GM19328 (cell line): ENCODE data around the gene GPA33.
A peak's percentile ranks its signal among the peaks of the same experiment; 100 is the strongest.
"Not testable (repeated sequence)": the region's sequence is repeated elsewhere in the genome, so short reads cannot be mapped to it uniquely, and the experiment has no call there.

Experiments
- ATAC-seq: cut with Tn5 transposase; IDR thresholded peaks from one replicate; pipeline ENCODE4 v1.9.1; 2021; ENCODE audit warnings: mild to moderate bottlenecking, moderate library complexity; ENCODE audit not compliant: unreplicated experiment

Gene GPA33

GRCh38 chr1:167059045-167059808 lies 30.9 kb downstream of the GPA33 start:
- ATAC-seq = no peak

GRCh38 chr1:167057241-167057688 lies 32.9 kb downstream of the GPA33 start:
- ATAC-seq = peak; percentile 57

- ATAC-seq = no peak
Observed at GRCh38 chr1:167056529-167057231, 33.5 kb downstream of the GPA33 start.

GRCh38 chr1:167054946-167055630 lies 35.1 kb downstream of the GPA33 start:
- ATAC-seq = no peak

GRCh38 chr1:167054531-167054930 lies 35.6 kb downstream of the GPA33 start:
- no peak for ATAC-seq

- ATAC-seq = no peak
Observed at GRCh38 chr1:167052389-167052788, 37.8 kb downstream of the GPA33 start.

GRCh38 chr1:167051907-167052306 lies 38.3 kb downstream of the GPA33 start:
- ATAC-seq = no peak

GRCh38 chr1:167043752-167044488 lies 46.3 kb downstream of the GPA33 start:
- peak; percentile 95 for ATAC-seq

GRCh38 chr1:167033646-167034045 lies 56.5 kb downstream of the GPA33 start:
- no peak for ATAC-seq

- not testable (repeated sequence) for ATAC-seq
Observed at GRCh38 chr1:167029553-167029952, 60.6 kb downstream of the GPA33 start.

- no peak for ATAC-seq
Observed at GRCh38 chr1:167022384-167022783, 67.8 kb downstream of the GPA33 start.

GRCh38 chr1:167016100-167016750 lies 74.0 kb downstream of the GPA33 start:
- ATAC-seq = no peak

GRCh38 chr1:167013108-167013929 lies 76.9 kb downstream of the GPA33 start:
- no peak for ATAC-seq

GRCh38 chr1:167012570-167012969 lies 77.6 kb downstream of the GPA33 start:
- no peak for ATAC-seq

- no peak for ATAC-seq
Observed at GRCh38 chr1:167011560-167012191, 78.5 kb downstream of the GPA33 start.

GRCh38 chr1:167003711-167004110 lies 86.5 kb downstream of the GPA33 start:
- no peak for ATAC-seq
